Activated CD4-positive, alpha-beta T cell treated with anti-CD3 and anti-CD28 coated beads for 36 hours (primary cell): ENCODE measurements around the gene TENM4. TPM values are rescaled to one million over a fixed set of nuclear protein-coding genes. Genes with fewer than 3 reads are reported as not detected.

Experiments used
- ATAC-seq: fragments of 200-7000 bp; cut with Tn5 transposase; one replicate; pipeline ENCODE4 v1.10.0; 2021; ENCODE audit warnings: mild to moderate bottlenecking, moderate library complexity
- CTCF ChIA-PET: fragments of 350-600 bp; sonication (Branson Sonifier 250); formaldehyde crosslinking; loops from one replicate; lab custom pipeline; 2021; ENCODE audit warnings: antibody characterized with exemption; lab: Charles Lee
- POLR2A ChIA-PET: fragments of 350-600 bp; sonication (Branson Sonifier 250); formaldehyde crosslinking; loops from one replicate; lab custom pipeline; 2021; ENCODE audit warnings: antibody characterized with exemption, inconsistent platforms; lab: Charles Lee
- DNase-seq: peaks from one replicate; pipeline ENCODE4 v3.0.0-alpha.2; 2020
- H3K27ac Mint-ChIP-seq: one replicate; pipeline ENCODE4 v1.8.0; 2021; ENCODE audit warnings: mixed read lengths
- H3K27me3 Mint-ChIP-seq: one replicate; pipeline ENCODE4 v1.8.0; 2021; ENCODE audit warnings: mixed read lengths
- H3K36me3 Mint-ChIP-seq: one replicate; pipeline ENCODE4 v1.8.0; 2021; ENCODE audit warnings: low read depth, mixed read lengths
- H3K4me1 Mint-ChIP-seq: one replicate; pipeline ENCODE4 v1.8.0; 2021; ENCODE audit warnings: mixed read lengths
- H3K4me3 Mint-ChIP-seq: one replicate; pipeline ENCODE4 v1.8.0; 2021; ENCODE audit warnings: mild to moderate bottlenecking, moderate library complexity, mixed read lengths
- H3K9me3 Mint-ChIP-seq: one replicate; pipeline ENCODE4 v1.8.0; 2021; ENCODE audit warnings: low read depth, mixed read lengths
- intact Hi-C, 2 experiments: fragments of 100-400 bp; cut with DNase I in 1 of 2; cut with micrococcal nuclease in 1 of 2; formaldehyde crosslinking; loops; one replicate each; pipeline versions ENCODE4 v1.14.2 to v1.15.1; 2022 to 2024; cut with DNase I, micrococcal nuclease
- total RNA-seq, 2 experiments: library from RNA; stranded (reverse); gene quantifications; one replicate each; pipeline ENCODE4 v1.2.3, GENCODE V29; 2021

Gene TENM4
- total RNA-seq, 2 experiments from 2014 or later = not detected

GRCh38 chr11:79083352-79083751, 357.5 kb downstream of the TENM4 start:
- Mint-ChIP-seq H3K27ac (no peak overlapping the region), H3K27me3 (no peaks in the 10 kb centered on the region), H3K4me1 (no peaks in the 10 kb centered on the region), H3K4me3 (no peak overlapping the region), H3K36me3 (no peaks in the 10 kb centered on the region), H3K9me3 (no peaks in the 10 kb centered on the region)
- ATAC-seq (no peak), DNase-seq (no peak)
- CTCF ChIA-PET = interaction anchor here (1.1 kb wide), 1 partner anchor 36 kb away, joined by 4 read pairs; no protein-coding TSS in a partner anchor
- intact Hi-C loops = no loop called here
- POLR2A ChIA-PET = no interaction called here

- ChIA-PET POLR2A (no interaction called here), CTCF (interaction anchor here (0.9 to 1.1 kb wide), 2 partner anchors 36 to 285 kb away, joined by 3 to 4 read pairs; no protein-coding TSS in a partner anchor)
- Mint-ChIP-seq H3K27ac (no peak overlapping the region), H3K4me3 (no peak overlapping the region), H3K9me3 (no peaks in the 10 kb centered on the region), H3K27me3 (no peaks in the 10 kb centered on the region), H3K36me3 (no peaks in the 10 kb centered on the region), H3K4me1 (no peaks in the 10 kb centered on the region)
- ATAC-seq (no peak), DNase-seq (no peak)
- intact Hi-C loops = no loop called here
Measured at GRCh38 chr11:79082907-79083306, 357.9 kb downstream of the TENM4 start.

GRCh38 chr11:79082280-79082679, 358.6 kb downstream of the TENM4 start:
- no peak overlapping the region for H3K4me3 Mint-ChIP-seq
- ChIA-PET POLR2A (no interaction called here), CTCF (interaction anchor here (0.9 to 1.1 kb wide), 2 partner anchors 35 to 284 kb away, joined by 3 to 4 read pairs; no protein-coding TSS in a partner anchor)
- H3K27me3 Mint-ChIP-seq = no peaks in the 10 kb centered on the region
- ATAC-seq (no peak), DNase-seq (no peak)
- H3K4me1 Mint-ChIP-seq = no peaks in the 10 kb centered on the region
- no peak overlapping the region for H3K27ac Mint-ChIP-seq
- H3K9me3 Mint-ChIP-seq = no peaks in the 10 kb centered on the region
- intact Hi-C loops = no loop called here
- H3K36me3 Mint-ChIP-seq = no peaks in the 10 kb centered on the region

GRCh38 chr11:79081471-79082031, 359.3 kb downstream of the TENM4 start:
- no peaks in the 10 kb centered on the region for H3K27me3 Mint-ChIP-seq
- ChIA-PET CTCF (no interaction called here), POLR2A (no interaction called here)
- intact Hi-C loops = no loop called here
- H3K27ac Mint-ChIP-seq = no peak overlapping the region
- no peak for ATAC-seq
- H3K36me3 Mint-ChIP-seq = no peaks in the 10 kb centered on the region
- DNase-seq = no peak
- H3K4me1 Mint-ChIP-seq = no peaks in the 10 kb centered on the region
- H3K4me3 Mint-ChIP-seq = no peak overlapping the region
- no peaks in the 10 kb centered on the region for H3K9me3 Mint-ChIP-seq

- no peaks in the 10 kb centered on the region for H3K4me1 Mint-ChIP-seq
- H3K27ac Mint-ChIP-seq = no peak overlapping the region
- ATAC-seq (no peak), DNase-seq (no peak)
- CTCF ChIA-PET = no interaction called here
- H3K27me3 Mint-ChIP-seq = no peaks in the 10 kb centered on the region
- no peaks in the 10 kb centered on the region for H3K36me3 Mint-ChIP-seq
- H3K9me3 Mint-ChIP-seq = peaks cover 1% of the 10 kb centered on the region
- H3K4me3 Mint-ChIP-seq = no peak overlapping the region
- POLR2A ChIA-PET = no interaction called here
- intact Hi-C loops = no loop called here
Measured at GRCh38 chr11:79080551-79080950, 360.3 kb downstream of the TENM4 start.

- no peak for DNase-seq
- ATAC-seq = no peak
- H3K9me3 Mint-ChIP-seq = peaks cover 1% of the 10 kb centered on the region
- H3K27ac Mint-ChIP-seq = no peak overlapping the region
- POLR2A ChIA-PET = no interaction called here
- no peaks in the 10 kb centered on the region for H3K27me3 Mint-ChIP-seq
- CTCF ChIA-PET = interaction anchor here (1.3 to 1.6 kb wide), 2 partner anchors 8 to 434 kb away, joined by 4 read pairs; no protein-coding TSS in a partner anchor
- intact Hi-C loops = loop anchor here in 1 of 2 experiments (10.0 kb wide), 1 partner anchor 434 kb away; no protein-coding TSS in a partner anchor
- H3K36me3 Mint-ChIP-seq = no peaks in the 10 kb centered on the region
- no peak overlapping the region for H3K4me3 Mint-ChIP-seq
- no peaks in the 10 kb centered on the region for H3K4me1 Mint-ChIP-seq
Measured at GRCh38 chr11:79078999-79079398, 361.8 kb downstream of the TENM4 start.

- POLR2A ChIA-PET = no interaction called here
- H3K4me3 Mint-ChIP-seq = no peak overlapping the region
- CTCF ChIA-PET = interaction anchor here (1.3 to 1.6 kb wide), 2 partner anchors 9 to 433 kb away, joined by 4 read pairs; no protein-coding TSS in a partner anchor
- no peak overlapping the region for H3K27ac Mint-ChIP-seq
- no peaks in the 10 kb centered on the region for H3K4me1 Mint-ChIP-seq
- H3K36me3 Mint-ChIP-seq = no peaks in the 10 kb centered on the region
- H3K27me3 Mint-ChIP-seq = no peaks in the 10 kb centered on the region
- DNase-seq (no peak), ATAC-seq (no peak)
- intact Hi-C loops = loop anchor here in 1 of 2 experiments (10.0 kb wide), 1 partner anchor 434 kb away; no protein-coding TSS in a partner anchor
- H3K9me3 Mint-ChIP-seq = peaks cover 1% of the 10 kb centered on the region
Measured at GRCh38 chr11:79078456-79078855, 362.4 kb downstream of the TENM4 start.

- DNase-seq (no peak), ATAC-seq (no peak)
- ChIA-PET POLR2A (no interaction called here), CTCF (interaction anchor here (1.6 kb wide), 1 partner anchor 433 kb away, joined by 4 read pairs; no protein-coding TSS in a partner anchor)
- no peaks in the 10 kb centered on the region for H3K36me3 Mint-ChIP-seq
- no peaks in the 10 kb centered on the region for H3K4me1 Mint-ChIP-seq
- H3K9me3 Mint-ChIP-seq = peaks cover 1% of the 10 kb centered on the region
- intact Hi-C loops = loop anchor here in 1 of 2 experiments (10.0 kb wide), 1 partner anchor 433 kb away; no protein-coding TSS in a partner anchor
- H3K27ac Mint-ChIP-seq = no peak overlapping the region
- H3K27me3 Mint-ChIP-seq = peaks cover 2% of the 10 kb centered on the region
- no peak overlapping the region for H3K4me3 Mint-ChIP-seq
Measured at GRCh38 chr11:79077702-79078330, 363.0 kb downstream of the TENM4 start.

- no peak for ATAC-seq
- Mint-ChIP-seq H3K9me3 (peaks cover 1% of the 10 kb centered on the region), H3K27me3 (peaks cover 2% of the 10 kb centered on the region), H3K27ac (no peak overlapping the region), H3K36me3 (no peaks in the 10 kb centered on the region), H3K4me3 (no peak overlapping the region), H3K4me1 (no peaks in the 10 kb centered on the region)
- ChIA-PET POLR2A (no interaction called here), CTCF (interaction anchor here (2.1 kb wide), 1 partner anchor 431 kb away, joined by 10 read pairs; no protein-coding TSS in a partner anchor)
- intact Hi-C loops = loop anchor here (1.0 to 10.0 kb wide), 2 partner anchors 431 to 432 kb away; no protein-coding TSS in a partner anchor
- DNase-seq = peak; percentile 41
Measured at GRCh38 chr11:79076526-79077115, 364.2 kb downstream of the TENM4 start.

GRCh38 chr11:79074547-79074946, 366.3 kb downstream of the TENM4 start:
- no peak for DNase-seq
- Mint-ChIP-seq H3K27me3 (peaks cover 2% of the 10 kb centered on the region), H3K9me3 (peaks cover 1% of the 10 kb centered on the region), H3K36me3 (no peaks in the 10 kb centered on the region), H3K27ac (no peak overlapping the region), H3K4me1 (no peaks in the 10 kb centered on the region), H3K4me3 (no peak overlapping the region)
- ChIA-PET CTCF (interaction anchor here (2.1 kb wide), 1 partner anchor 429 kb away, joined by 10 read pairs; no protein-coding TSS in a partner anchor), POLR2A (no interaction called here)
- intact Hi-C loops = loop anchor here in 1 of 2 experiments (10.0 kb wide), 1 partner anchor 430 kb away; no protein-coding TSS in a partner anchor
- ATAC-seq = no peak

- intact Hi-C loops = loop anchor here in 1 of 2 experiments (10.0 kb wide), 1 partner anchor 426 kb away; no protein-coding TSS in a partner anchor
- no peak overlapping the region for H3K4me3 Mint-ChIP-seq
- H3K36me3 Mint-ChIP-seq = no peaks in the 10 kb centered on the region
- no peaks in the 10 kb centered on the region for H3K4me1 Mint-ChIP-seq
- no peak overlapping the region for H3K27ac Mint-ChIP-seq
- H3K27me3 Mint-ChIP-seq = peaks cover 5% of the 10 kb centered on the region
- CTCF ChIA-PET = interaction anchor here (1.2 to 2.4 kb wide), 2 partner anchors 10 to 426 kb away, joined by 7 to 10 read pairs; no protein-coding TSS in a partner anchor
- DNase-seq (no peak), ATAC-seq (no peak)
- peaks cover under 1% of the 10 kb centered on the region for H3K9me3 Mint-ChIP-seq
- POLR2A ChIA-PET = no interaction called here
Measured at GRCh38 chr11:79071190-79071589, 369.6 kb downstream of the TENM4 start.
